RPMI8226 (cell line): ENCODE results near the gene CCDC172.
A peak's percentile ranks its signal among the peaks of the same experiment; 100 is the strongest.

Experiments
- DNase-seq: peaks from one replicate; pipeline ENCODE4 v3.0.0-alpha.2; 2015

Gene CCDC172, protein sequence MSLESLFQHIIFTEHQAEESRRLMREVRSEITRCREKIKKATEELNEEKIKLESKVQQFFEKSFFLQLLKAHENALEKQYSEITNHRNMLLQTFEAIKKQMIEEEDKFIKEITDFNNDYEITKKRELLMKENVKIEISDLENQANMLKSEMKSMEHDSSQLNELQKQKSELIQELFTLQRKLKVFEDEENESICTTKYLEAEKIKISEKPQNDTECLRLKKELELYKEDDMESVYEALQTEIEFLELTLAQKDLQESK

DNA sequence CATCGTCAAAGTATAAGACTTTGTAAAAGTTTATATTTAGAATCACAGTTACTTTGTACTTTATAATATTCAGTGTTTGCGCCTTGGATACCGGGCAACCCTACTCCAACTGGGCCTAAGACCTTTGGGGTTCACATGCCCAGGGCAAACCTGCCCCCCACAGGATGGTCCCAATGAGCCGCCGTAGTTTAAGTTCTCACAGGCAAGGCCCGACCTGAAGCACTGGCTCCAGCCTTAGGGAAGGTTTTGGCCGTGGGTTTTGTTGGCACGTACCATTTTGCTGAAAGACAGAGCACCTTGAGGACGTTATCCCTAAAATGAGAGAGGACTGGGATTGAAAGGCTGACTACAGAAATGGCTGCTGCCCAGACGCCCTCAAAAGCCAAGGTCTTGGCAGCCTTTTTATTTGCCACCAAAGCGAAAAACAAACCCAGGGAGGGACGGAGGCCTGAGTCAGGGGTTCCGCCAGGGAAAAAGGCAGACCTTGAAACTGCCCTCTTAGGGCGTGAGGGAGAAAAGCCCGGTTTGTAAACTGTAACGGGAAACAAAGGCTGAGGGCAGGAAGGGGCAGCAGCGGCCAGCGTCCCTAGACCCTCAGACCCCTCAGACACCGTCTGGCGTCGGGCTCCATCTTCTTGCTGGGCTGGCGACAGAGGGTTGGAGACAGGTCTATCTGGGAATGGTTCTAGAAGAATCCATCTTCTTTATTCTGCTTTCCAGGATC, at the start of gene CCDC172:
Gene CCDC172, plus strand, starts transcription at position 222 of the 724 bp plus-strand sequence. CDS start 564 bp downstream, outside the sequence.
- DNase-seq: no peak

DNA sequence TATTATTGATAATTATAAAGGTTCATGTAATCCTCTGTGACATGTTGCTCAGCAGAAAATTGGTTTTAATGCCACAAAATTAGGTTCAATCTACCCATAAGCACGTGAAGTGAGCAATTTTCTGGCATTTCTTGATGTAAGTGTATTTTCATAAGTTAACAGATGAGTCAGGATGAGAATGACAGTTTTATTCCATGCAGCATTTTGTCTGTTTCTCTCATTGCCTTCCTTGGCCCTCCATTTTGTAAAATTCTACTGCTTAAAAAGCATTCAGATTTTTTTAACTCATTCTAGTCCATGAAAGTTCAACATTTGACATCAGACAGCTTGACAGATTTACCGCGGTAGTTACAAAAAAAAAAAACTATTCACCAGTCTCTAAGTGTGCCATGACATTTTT, 47.3 kb upstream of the CCDC172 start:
- DNase-seq: no peak

DNA sequence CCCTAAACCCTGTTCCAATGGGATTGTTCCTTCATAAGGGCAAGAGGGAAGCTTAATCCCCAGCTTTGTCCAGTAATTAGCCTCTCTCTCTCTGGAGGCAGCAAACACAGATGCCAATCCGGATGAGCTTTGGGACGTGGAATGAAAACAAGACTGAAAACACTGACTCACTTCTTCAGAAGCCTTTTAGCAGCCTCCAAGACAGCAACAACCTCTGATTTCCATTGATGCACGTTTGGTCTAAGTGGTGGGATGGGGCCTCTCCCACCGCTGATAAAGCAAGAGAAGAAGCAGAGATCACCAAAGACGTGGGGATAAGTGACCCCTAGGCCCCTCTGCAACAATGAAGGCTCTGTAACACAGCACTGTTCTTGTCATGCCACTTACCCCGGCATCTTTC, 45.4 kb upstream of the CCDC172 start:
- DNase-seq: no peak

DNA sequence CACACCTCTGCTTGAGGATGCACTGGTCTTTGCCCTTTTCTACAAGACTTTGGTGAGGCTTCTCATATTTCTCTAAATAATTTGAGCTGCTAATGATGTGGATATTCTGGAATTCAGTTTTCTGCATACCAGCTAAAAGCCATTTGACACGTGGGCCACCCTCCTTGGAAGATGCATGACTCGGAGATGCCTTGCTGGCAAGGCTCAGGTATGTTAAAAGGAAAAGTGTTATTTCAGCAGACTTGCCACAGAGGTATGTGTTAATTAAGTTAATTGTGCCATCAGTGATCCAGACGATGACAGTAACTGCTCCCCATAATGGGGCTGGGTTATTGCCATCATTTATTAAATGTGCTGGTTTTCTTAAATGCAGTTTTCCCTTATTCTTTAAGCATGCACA, 42.5 kb upstream of the CCDC172 start:
- DNase-seq: no peak

DNA sequence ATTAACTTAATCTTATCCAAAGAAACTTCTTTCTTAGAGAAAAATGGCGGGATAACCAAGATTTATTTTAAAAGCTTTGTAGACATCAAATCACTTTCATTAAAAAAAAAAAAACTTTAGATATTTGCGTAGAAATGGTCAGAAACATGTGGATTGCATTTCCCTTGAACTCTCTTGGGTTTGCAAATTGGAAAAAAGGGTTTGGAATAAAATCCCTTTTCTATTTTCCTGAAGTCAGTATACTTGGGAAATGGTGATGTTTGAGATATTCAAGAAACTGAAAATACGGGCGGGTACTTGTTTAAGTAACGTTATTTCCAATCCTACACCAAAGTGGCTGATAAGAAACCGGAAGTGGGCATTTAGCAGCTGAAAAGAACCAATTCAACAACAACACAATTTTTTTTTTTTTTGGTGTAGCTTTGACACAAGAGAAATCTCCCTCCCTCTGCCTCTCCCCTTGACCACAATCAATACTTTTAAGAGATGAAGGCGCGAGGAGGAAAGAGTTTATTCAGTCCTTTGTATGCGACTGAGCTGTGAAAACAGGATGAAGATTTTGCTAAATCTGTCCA, 37.5 kb upstream of the CCDC172 start:
- no peak for DNase-seq

DNA sequence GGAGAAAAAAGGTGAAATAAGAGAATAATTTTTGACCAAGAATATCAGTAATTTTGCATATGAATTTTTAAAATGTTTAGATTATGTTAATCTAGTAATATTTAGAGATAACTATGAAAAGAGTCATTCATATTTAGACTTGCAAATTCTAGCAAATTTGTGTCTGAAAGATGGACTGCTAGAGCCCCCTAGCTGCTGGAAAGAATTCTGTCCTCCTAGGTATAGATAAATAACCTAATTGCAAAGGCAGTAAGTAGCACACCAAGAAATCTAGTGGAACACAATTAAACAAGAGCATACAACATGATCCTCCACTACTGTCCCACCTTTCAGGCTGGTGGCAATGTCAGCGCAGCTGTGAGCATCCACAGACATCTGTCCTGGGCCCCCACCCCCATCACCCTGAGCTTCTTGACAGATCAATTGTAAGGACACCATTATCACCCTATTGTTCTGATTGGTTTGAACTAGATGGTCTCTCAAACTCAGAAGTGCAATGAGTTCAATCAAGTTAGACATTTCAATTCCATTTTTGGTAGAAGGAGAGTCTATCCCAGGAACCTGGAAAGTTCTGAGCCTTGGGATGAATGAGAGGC, 36.2 kb upstream of the CCDC172 start:
- DNase-seq: peak; percentile 32

DNA sequence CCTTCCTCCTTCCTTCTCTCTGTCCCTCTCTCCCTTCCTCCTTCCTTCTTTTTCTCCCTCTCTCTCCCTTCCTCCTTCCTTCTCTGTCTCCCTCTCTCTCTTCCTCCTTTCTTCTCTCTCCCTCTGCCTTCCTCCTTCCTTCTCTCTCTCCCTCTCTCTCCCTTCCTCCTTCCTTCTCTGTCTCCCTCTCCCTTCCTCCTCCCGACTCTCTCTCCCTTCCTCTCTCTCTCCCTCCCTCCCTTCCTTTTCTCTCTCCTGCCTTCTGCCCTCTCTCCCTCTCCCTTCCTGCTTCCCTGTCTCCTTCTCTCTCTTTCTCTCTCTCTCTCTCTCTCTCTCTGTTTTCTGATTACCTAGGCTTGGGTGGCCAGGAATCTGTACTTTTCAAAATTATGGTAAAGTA, 34.6 kb upstream of the CCDC172 start:
- no peak for DNase-seq

DNA sequence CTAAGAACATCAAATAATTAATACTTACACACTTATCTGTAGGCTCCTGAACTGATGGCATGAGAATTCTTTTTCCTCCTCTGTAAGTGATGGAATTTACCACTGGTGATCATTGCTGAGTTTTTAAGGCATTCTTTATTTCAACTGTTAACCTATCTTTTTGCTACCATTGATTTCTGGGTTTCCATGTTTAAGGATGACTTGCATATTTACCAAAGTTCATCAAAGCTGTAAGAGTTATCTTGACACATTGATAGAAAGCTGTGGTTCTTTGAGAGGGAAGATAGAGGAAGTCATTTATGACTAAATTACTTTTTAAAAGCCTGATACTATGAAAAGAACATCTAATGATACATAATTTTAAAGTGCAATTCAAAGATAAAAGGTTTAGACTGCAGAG, 31.8 kb upstream of the CCDC172 start:
- no peak for DNase-seq

DNA sequence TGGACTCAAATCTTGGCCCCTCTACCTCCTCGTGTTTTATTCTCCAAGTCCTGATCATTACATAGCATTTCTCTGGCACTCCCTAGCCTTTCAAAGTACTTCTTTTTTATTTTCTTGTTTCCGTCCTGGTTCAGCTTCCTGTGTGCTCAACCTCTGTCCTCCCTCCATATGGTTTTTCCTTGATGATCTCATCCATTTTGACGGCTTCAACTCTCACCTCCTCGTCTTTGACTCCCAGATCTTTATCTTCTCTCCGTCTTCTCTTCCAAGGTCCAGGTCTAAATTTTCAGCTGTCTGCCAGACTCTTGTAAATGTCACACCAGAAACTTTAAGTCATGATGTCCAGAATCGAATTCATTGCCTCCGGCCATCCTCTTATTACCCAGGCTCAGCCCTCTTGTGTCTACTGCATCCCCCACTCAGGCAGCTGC, 27.9 kb upstream of the CCDC172 start:
- no peak for DNase-seq

DNA sequence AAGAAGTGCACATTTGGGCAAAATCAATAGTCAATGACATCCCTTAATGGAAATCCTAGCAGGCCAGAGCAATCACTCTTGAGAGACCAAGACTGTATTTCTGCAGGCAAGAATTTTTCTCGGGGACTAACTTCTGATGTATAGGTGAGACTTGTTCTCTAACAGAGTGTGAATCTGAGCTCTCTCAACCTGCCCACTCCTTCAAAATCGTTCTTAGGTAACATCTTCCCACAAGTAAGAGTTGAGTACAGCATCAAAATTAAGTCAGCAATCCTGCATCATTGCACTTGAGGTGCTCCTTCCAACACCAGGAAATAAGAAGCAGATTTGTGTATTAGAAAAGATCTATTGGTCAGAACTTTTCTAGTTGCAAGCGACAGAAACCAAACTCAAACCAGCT, 25.7 kb upstream of the CCDC172 start:
- DNase-seq: no peak

DNA sequence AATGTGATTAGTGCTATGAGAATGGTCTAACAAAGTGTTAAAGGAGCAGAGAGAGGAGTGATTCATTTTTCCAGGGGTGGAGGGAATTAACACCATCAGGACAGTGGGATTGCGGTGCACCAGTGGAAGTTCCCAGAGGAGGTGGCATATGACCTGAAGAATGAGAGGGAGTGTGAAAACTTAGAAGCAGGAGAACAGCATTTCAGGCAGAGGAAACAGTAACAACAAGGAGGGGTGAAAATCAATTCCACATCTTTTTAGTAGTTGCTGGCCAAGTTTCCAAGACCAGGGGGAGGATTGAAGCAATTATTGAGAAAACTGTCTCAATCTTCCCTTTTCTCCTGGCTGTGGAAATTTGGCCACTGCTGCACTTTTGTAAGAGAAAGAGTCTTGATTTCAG, 23.7 kb upstream of the CCDC172 start:
- no peak for DNase-seq

DNA sequence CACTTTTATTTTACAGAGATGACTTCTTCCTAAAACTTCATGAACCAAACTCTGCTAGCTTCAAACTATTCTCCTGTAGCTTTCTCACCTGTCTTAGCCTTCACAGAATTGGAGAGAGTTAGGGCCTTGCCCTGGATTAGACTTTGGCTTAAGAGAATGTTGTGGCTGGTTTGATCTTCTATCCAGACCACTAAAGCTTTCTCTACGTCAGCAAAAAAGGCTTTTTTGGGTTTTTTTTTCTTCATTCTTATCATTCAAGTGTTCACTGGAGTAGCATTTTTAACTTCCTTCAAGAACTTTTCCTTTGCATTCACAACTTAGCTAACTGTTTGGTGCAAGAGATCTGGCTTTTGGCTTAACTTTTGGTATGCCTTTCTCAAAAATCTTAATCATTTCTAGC, 19.3 kb upstream of the CCDC172 start:
- no peak for DNase-seq

DNA sequence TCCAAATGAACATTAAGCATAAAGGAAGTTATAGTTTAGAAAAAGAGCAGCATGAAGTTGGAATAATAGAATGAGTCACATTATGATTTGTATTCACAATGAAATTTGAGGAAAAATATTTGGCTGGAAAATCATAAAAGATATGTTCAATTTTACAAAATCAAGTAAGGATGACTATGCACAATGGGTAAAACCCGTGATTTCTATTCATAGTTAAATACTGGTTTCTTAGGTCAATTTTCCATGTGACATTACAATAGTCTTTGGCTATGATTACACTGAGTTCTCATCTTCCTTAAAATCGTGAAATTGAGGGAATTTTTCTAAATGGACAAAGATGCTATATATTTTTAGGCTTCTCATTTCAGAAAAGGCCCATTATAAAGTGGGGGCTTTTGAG, 17.4 kb upstream of the CCDC172 start:
- no peak for DNase-seq

DNA sequence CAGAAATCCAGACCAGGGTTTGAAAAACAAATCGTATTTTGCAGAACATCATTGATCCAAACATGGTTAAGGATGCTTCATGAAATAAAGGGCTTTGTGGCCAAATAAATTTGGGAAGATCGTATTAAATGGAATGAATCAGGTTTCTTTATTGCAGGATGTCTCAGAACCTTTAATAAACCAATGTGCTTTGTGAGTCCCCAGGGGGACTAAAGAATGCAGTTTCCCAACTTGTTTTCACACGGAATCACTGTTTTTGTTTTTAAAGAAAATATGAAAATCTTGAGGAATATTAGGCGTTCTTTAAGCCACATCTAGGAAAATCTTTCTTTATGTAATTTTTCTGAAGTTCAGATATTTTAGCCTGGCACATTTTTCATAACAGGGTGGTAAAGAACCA, 16.8 kb upstream of the CCDC172 start:
- DNase-seq: no peak

DNA sequence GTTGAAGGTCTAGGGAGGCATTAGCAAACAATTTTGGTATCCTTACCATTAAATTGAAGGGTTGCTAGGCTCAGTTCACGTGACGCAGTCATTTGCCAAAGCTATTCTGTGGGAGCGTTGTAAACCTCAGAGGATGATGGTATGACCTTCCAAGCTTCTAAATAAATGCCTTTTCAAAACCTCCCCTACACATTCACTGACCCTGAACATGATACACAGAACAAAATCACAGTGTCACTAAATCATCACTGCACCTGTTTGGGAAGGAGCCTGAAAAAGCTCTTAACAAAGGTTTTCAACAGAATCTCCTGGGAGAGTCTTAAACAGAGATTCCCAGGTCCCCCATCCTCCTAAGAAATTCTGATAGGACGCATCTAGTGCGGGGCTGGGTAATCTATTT, 13.2 kb upstream of the CCDC172 start:
- no peak for DNase-seq

DNA sequence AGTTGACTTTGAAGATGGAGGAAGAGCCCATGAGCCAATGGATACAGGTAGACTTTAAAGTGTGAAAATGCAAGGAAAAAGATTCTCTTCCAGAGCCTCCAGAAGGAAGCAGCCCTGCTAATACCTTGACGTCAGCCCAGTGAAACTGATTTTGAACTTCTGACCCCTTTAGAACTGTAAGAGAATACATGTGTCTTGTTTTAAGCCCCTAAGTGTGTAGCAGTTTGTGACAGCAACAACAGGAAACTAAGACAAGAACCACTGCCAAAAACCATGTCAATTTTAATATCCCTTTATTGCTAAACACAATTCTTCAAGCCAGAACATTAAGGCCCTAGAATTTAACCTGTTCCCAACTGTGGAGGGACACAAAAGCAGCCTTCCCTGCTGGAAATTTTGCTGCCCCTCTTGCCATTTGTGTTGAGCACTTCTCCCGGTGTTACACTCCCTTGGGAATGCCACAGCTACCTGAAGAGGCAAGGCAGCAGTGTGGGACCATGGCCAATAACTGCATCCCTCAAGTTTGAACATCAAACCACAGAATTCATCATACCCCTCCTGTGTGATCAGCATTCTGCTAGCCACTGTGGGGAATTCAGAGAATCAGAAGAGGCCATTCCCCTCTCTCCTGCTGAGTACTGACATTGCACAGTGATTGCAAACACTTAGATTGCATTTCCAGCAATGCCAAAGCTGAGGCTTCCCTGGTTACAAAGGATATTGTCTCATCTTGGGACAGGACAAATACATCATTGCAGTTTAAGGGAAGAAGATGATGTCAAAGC, 12.3 kb upstream of the CCDC172 start:
- no peak for DNase-seq

DNA sequence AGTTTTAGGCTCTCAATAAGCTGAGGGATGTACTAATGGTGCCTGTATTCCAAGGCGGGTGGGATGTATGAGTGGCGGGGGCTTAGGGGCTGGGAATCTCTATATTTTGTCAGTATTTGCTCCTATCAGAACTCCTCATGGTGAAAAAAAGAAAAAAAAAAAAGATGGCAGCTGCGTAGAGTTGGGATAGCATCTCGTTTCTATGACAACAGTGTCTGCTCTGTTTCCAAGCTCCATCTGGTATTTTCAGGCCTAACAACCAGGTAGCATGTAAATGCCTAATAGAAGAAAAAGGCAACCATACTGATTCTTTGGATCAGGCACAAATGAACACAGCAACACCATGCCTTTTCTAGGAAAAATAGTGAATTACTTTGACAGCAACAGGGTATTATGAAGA, 11.7 kb upstream of the CCDC172 start:
- DNase-seq: no peak

DNA sequence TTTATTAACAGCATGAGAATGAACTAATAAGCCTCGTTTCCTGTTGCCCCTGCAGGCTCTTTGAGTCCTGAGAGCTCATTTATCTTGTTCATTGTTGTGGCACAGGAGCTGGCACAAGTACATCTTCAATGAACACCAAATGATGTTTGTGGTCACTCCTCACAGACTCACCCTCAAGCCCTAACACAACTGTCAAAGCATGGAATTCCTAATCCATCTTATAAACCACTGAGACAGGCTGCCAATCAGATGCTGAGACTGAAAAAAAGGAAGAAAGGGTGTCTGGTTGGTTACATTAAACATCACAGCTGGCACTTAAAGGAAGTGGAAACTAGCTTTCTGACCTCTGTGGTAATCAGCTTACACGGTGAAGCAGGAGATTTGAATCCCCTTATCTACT, 7.7 kb upstream of the CCDC172 start:
- no peak for DNase-seq

DNA sequence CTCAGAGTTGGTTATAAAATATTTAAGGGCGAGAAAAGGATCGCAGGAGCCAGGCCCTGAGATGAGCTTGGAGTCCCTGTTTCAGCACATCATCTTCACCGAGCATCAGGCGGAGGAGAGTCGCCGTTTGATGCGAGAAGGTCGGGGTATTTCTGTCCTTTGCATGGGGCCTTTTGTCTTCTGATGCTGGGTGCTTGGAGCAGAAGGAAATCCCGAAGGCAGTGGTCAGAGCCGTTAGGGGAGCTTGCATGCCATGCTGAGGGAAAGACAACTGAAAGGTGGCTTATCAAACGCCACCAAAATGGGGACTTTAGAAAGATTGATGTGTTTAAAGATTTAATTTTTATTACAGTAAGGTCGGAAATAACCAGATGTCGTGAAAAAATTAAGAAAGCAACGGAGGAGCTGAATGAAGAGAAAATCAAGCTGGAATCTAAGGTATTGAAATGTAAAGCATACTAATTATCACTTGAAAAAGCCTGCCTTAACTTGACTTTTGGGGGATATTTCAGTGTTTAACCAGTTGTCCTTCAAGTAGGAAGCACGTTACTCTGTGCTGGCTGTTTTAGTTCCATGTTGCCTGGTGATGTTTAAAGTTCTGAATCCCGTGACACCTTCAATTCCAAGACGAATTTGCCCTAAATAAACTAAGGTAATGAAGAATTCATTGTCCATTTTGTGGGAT, 845 bp downstream of the CCDC172 start:
- DNase-seq: no peak

DNA sequence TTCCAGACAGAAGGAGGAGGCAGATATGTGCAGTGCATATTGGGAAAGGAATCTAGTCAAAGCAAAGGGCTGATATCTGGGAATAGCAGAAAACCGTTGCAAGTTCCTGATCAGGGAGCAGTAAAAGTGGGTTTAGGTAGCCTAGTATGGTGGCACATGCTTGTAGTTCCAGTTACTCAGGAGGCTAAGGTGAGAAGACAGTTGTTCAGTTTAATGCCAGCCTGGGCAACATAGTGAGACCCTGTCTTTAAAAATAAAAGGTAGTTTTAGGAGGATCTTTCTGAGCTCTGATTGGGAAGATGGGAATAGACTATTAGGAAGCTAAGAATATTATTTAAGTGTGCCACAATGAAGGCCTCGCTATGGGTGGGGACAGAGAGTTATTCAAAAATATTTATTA, 1.7 kb downstream of the CCDC172 start:
- no peak for DNase-seq

DNA sequence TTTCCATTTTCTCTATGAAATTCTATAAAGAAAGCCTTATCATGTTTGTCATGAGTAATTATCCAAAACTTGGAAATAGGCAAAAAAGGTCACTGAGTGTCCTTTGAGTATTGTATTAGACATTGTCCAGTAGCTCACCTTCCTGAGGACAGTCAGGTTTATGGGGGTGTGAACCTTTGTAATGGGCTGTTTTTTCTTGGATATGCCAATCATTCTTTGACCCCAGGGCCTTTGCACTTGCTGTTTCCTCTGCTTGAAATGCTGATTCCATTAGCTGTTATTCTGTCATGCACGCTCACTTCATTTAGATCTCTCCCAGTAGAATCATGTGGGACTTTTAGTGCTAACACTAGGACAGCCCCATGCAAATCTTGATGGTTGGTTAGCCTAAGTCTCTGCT, 4.9 kb downstream of the CCDC172 start:
- no peak for DNase-seq

DNA sequence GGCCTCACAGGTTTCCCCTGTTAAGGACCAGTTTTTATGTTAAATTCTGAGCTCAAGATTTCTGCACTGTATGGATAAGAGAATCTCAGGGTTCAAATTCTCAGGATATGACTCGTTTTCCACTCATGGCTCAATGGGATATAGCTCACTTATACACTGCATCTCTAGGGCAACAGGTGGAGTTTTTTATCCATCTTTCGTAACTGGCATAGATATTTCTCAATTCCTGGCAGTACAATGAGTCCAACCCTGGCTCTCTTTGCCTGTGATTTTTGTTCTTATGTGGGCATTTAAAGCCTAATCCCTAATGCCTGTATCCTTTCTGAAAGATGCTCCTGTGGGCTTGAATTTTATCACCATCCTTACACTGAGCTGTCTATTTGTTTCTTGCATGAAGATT, 7.6 kb downstream of the CCDC172 start:
- DNase-seq: no peak

DNA sequence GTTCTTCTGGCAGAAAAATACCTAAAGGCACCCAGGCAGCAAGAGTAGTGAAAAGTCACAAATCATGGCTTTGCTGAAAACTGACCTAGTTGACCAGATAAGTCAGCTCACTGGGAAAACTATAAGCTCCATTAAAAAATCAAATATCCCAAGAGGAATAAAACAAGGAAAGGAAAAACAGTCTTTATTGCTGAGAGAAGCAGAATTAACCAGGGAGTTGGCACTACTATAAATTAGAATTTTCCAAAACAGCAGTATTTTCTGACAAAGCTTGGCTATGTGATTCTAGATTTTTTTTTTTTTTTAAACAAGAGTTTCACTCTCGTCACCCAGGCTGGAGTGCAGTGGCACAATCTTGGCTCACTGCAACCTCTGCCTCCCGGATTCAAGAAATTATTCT, 12.6 kb downstream of the CCDC172 start:
- DNase-seq: no peak
